K562 (cell line): ENCODE measurements around the gene TMEM63A. TPM values are rescaled to one million over a fixed set of nuclear protein-coding genes. Genes with fewer than 3 reads are reported as not detected.

Source experiments
- JUNB ChIP-seq: fragments of 450-650 bp; formaldehyde crosslinking; conservative IDR thresholded peaks from 2 replicates; pipeline ENCODE4 v1.4.0; 2020; ENCODE audit warnings: mild to moderate bottlenecking
- JUND ChIP-seq, 2 experiments: IDR thresholded peaks; 2 replicates in 1 of 2; 3 replicates in 1 of 2; pipeline ENCODE4 v1.6.1; 2011; ENCODE audit warnings: borderline replicate concordance in 2 of 2, low read depth in 2 of 2, low read length in 2 of 2, improper control_type of control experiment in 1 of 2, missing biosample characterization in 1 of 2, missing genetic modification characterization in 1 of 2, missing genetic modification reagents in 1 of 2
- MITF ChIP-seq: IDR thresholded peaks from 2 replicates; pipeline ENCODE4 v1.6.1; 2014; ENCODE audit warnings: antibody characterized with exemption
- RBM34 ChIP-seq: fragments of 200-400 bp; formaldehyde crosslinking; IDR thresholded peaks from 2 replicates; pipeline ENCODE4 v1.6.1; 2018; ENCODE audit warnings: low read length, borderline replicate concordance; ENCODE audit not compliant: insufficient read depth
- TGIF2 ChIP-seq: sonication (generic); formaldehyde crosslinking; IDR thresholded peaks from 2 replicates; pipeline ENCODE4 v1.8.1; 2022; ENCODE audit warnings: mild to moderate bottlenecking, missing genetic modification reagents, moderate library complexity
- polyA plus RNA-seq, 8 experiments: library from polyadenylated mRNA; depleted of rRNA in 4 of 8; stranded (reverse) in 5 of 8; unstranded in 3 of 8; fragments of >200 nt; fragmentation: Nextera tagmentation in 2 of 8; fragmentation: Illumina TruSeq in 1 of 8; extraction: Ambion mirVana in 2 of 8; extraction: Trizol in 1 of 8; gene quantifications; 2 replicates each; pipeline versions ENCODE4 v1.2.1 to v1.2.3, GENCODE V29; 2011 to 2014; ENCODE audit warnings: inconsistent platforms in 1 of 8, missing spikeins in 1 of 8
- total RNA-seq, 7 experiments: library from RNA; depleted of rRNA in 6 of 7; stranded (reverse); fragments of >200 nt in 6 of 7; fragmentation: Illumina TruSeq in 2 of 7; extraction: Trizol in 2 of 7; gene quantifications; 2 replicates each; pipeline versions ENCODE4 v1.2.1 to v1.2.3, GENCODE V29; 2011 to 2021; ENCODE audit warnings: low replicate concordance in 1 of 7
- TF ChIP-seq, protein P1 (sequence below): IDR thresholded peaks from 2 replicates; pipeline ENCODE4 v1.6.1; 2012; ENCODE audit warnings: low read depth, low read length, improper control_type of control experiment, borderline replicate concordance
- TF ChIP-seq, protein P2 (sequence below): sonication (generic); formaldehyde crosslinking; IDR thresholded peaks from 2 replicates; pipeline ENCODE4 v1.8.0; 2023; ENCODE audit warnings: mild to moderate bottlenecking, missing genetic modification reagents

The TMEM63A gene
- total and polyA plus RNA-seq, 9 of the 15 experiments (the other 6 are each of a cell fraction or from before 2014, with no cell fraction given): 2.0 to 54.6 (median 17.5) TPM

GRCh38 chr1:225928186-225929175 is 46.3 kb upstream of the TMEM63A start (continued):
- TF ChIP-seq, protein P1, sequence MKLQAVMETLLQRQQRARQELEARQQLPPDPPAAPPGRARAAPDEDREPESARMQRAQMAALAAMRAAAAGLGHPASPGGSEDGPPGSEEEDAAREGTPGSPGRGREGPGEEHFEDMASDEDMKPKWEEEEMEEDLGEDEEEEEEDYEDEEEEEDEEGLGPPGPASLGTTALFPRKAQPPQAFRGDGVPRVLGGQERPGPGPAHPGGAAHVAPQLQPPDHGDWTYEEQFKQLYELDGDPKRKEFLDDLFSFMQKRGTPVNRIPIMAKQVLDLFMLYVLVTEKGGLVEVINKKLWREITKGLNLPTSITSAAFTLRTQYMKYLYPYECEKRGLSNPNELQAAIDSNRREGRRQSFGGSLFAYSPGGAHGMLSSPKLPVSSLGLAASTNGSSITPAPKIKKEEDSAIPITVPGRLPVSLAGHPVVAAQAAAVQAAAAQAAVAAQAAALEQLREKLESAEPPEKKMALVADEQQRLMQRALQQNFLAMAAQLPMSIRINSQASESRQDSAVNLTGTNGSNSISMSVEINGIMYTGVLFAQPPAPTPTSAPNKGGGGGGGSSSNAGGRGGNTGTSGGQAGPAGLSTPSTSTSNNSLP: peak; percentile 69
- TF ChIP-seq JUNB (CRISPR knock-in tag) (no peak), RBM34 (no peak), JUND (IDR thresholded peaks at IDR 0.05; ENCODE audit: borderline replicate concordance, low read depth, low read length) (peak; percentile 82; the same call in 1 of the 2 replicates), JUND (tag; IDR thresholded peaks at IDR 0.05; ENCODE audit: borderline replicate concordance, low read depth, low read length) (peak; percentile 87; the same call in 2 of the 3 replicates), TGIF2 (CRISPR knock-in tag) (no peak), MITF (0 out of 2 replicates have a peak, but pooled peaks have one; percentile 39)
- TF ChIP-seq, protein P2, sequence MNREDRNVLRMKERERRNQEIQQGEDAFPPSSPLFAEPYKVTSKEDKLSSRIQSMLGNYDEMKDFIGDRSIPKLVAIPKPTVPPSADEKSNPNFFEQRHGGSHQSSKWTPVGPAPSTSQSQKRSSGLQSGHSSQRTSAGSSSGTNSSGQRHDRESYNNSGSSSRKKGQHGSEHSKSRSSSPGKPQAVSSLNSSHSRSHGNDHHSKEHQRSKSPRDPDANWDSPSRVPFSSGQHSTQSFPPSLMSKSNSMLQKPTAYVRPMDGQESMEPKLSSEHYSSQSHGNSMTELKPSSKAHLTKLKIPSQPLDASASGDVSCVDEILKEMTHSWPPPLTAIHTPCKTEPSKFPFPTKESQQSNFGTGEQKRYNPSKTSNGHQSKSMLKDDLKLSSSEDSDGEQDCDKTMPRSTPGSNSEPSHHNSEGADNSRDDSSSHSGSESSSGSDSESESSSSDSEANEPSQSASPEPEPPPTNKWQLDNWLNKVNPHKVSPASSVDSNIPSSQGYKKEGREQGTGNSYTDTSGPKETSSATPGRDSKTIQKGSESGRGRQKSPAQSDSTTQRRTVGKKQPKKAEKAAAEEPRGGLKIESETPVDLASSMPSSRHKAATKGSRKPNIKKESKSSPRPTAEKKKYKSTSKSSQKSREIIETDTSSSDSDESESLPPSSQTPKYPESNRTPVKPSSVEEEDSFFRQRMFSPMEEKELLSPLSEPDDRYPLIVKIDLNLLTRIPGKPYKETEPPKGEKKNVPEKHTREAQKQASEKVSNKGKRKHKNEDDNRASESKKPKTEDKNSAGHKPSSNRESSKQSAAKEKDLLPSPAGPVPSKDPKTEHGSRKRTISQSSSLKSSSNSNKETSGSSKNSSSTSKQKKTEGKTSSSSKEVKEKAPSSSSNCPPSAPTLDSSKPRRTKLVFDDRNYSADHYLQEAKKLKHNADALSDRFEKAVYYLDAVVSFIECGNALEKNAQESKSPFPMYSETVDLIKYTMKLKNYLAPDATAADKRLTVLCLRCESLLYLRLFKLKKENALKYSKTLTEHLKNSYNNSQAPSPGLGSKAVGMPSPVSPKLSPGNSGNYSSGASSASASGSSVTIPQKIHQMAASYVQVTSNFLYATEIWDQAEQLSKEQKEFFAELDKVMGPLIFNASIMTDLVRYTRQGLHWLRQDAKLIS: peak; percentile 86
